Lower lobe of right lung (tissue), 2 donors: Measurements from ENCODE around the gene SLC28A1. TPM values are rescaled to one million over a fixed set of nuclear protein-coding genes. Genes with fewer than 3 reads are reported as not detected.

Source experiments
- ATAC-seq, 2 donors: fragments of 200-7000 bp; cut with Tn5 transposase; one replicate each; pipeline ENCODE4 v1.9.1; 2020 to 2022; ENCODE audit warnings: mild to moderate bottlenecking in 2 of 2, moderate library complexity in 2 of 2
- DNase-seq: peaks from one replicate; pipeline ENCODE4 v3.0.0-alpha.2; 2020
- H3K27ac ChIP-seq: fragments of 200-600 bp; one replicate; pipeline ENCODE4 v1.8.0; 2022
- H3K27me3 ChIP-seq: fragments of 200-600 bp; one replicate; pipeline ENCODE4 v1.8.0; 2022; ENCODE audit warnings: low read depth
- H3K36me3 ChIP-seq: fragments of 200-600 bp; one replicate; pipeline ENCODE4 v1.8.0; 2022; ENCODE audit warnings: mild to moderate bottlenecking
- H3K4me1 ChIP-seq: fragments of 200-600 bp; one replicate; pipeline ENCODE4 v1.8.0; 2022
- H3K4me3 ChIP-seq: fragments of 200-600 bp; one replicate; pipeline ENCODE4 v1.8.0; 2022; ENCODE audit warnings: mild to moderate bottlenecking
- H3K9me3 ChIP-seq: fragments of 200-600 bp; one replicate; pipeline ENCODE4 v1.8.0; 2022
- intact Hi-C: fragments of 100-400 bp; cut with DNase I; formaldehyde crosslinking; loops from one replicate; pipeline ENCODE4 v1.11.0; 2022
- total RNA-seq: library from RNA; stranded (reverse); fragmentation: NEBNext Ultra II Directional; extraction: Animal tissue kit (Norgen Biotek cat#: 25700); gene quantifications from one replicate; pipeline ENCODE4 v1.2.1, GENCODE V29; 2021
- TF ChIP-seq, protein P1 (sequence below): fragments of 200-600 bp; IDR thresholded peaks from one replicate; pipeline ENCODE4 v1.8.0; 2022; ENCODE audit warnings: antibody characterized with exemption, mild to moderate bottlenecking
- donor health status: DM: no; HTN: yes; CAD: no; lungs with severe emphysema.

SLC28A1 gene
- total RNA-seq, 1 donor from 2014 or later: not detected

DNA sequence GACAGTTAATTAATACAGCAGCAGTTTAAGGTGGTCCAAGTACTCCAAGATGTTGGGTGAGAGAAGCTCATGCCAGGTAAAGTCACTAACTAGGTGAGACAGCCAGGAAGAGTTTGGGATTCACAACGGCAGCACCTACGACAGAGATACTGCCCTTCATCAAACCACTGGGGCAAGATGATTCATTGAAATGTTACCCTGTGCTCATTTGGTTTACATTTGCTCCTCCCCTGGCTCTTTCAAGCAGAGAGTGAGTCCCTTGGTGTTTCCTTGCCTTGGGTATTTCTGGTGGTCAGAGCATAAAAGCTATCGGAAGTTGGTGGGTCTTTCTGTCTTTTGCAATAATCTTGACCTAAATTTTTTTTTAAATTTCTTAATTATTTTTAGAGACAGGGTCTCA, 77.2 kb downstream of the SLC28A1 start:
- Histone ChIP-seq H3K4me1 (no peaks in the 10 kb centered on the region), H3K9me3 (no peaks in the 10 kb centered on the region), H3K27me3 (no peaks in the 10 kb centered on the region), H3K36me3 (no peaks in the 10 kb centered on the region), H3K4me3 (no peak overlapping the region), H3K27ac (no peak overlapping the region)
- intact Hi-C loops: no loop called here
- ATAC-seq (no peak), DNase-seq (no peak)
- TF ChIP-seq, protein P1, sequence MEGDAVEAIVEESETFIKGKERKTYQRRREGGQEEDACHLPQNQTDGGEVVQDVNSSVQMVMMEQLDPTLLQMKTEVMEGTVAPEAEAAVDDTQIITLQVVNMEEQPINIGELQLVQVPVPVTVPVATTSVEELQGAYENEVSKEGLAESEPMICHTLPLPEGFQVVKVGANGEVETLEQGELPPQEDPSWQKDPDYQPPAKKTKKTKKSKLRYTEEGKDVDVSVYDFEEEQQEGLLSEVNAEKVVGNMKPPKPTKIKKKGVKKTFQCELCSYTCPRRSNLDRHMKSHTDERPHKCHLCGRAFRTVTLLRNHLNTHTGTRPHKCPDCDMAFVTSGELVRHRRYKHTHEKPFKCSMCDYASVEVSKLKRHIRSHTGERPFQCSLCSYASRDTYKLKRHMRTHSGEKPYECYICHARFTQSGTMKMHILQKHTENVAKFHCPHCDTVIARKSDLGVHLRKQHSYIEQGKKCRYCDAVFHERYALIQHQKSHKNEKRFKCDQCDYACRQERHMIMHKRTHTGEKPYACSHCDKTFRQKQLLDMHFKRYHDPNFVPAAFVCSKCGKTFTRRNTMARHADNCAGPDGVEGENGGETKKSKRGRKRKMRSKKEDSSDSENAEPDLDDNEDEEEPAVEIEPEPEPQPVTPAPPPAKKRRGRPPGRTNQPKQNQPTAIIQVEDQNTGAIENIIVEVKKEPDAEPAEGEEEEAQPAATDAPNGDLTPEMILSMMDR: no peak

- H3K9me3 ChIP-seq: no peaks in the 10 kb centered on the region
- H3K27ac ChIP-seq: no peak overlapping the region
- no peak for DNase-seq
- H3K4me1 ChIP-seq: no peaks in the 10 kb centered on the region
- intact Hi-C loops: no loop called here
- no peak overlapping the region for H3K4me3 ChIP-seq
- TF ChIP-seq, protein P1: no peak
- H3K36me3 ChIP-seq: no peaks in the 10 kb centered on the region
- ATAC-seq: peak in 1 of 2 donors; percentile 20
- no peaks in the 10 kb centered on the region for H3K27me3 ChIP-seq
Observed at GRCh38 chr15:84962955-84963354, 78.5 kb downstream of the SLC28A1 start.

DNA sequence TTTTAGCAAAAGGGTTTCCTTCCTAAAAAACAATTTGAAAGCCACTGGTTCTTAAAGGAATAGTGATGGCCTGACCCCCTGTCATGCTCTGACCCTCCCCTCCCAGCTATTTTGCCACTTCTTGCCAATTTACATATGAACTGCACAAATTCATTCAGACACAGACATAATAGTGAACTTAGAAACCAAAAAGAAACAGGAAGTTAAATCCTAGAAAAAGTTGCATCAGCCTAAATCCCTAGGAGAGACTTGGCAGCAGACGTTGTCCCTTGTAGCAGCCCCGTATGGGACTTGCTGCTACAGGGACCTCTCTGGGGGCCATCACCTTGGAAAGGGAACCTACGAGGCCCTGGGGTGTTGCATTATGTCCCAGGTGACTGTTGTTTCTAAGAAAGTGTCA, 82.9 kb downstream of the SLC28A1 start:
- H3K4me1 ChIP-seq: no peaks in the 10 kb centered on the region
- H3K27me3 ChIP-seq: no peaks in the 10 kb centered on the region
- DNase-seq (no peak), ATAC-seq (no peak)
- H3K4me3 ChIP-seq: no peak overlapping the region
- intact Hi-C loops: no loop called here
- H3K27ac ChIP-seq: no peak overlapping the region
- H3K36me3 ChIP-seq: no peaks in the 10 kb centered on the region
- TF ChIP-seq, protein P1: no peak
- no peaks in the 10 kb centered on the region for H3K9me3 ChIP-seq

DNA sequence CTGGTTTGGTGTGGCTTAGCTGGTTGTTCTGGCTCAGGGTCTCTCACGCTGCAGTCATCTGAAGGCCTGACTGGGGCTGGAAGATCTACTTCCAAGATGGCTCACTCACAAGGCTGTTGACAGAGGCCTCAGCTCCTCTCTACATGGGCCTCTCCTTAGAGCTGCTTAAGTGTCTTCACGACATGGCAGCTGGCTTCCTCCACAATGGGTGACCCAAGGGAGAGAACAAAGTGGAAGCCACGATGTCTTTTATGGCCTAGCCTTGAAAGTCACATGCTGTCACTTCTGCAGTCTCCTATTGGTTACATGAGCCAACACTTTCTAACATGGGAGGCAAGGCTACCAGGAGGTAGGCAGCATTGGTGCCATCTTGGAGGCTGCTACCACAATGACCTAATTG, 83.8 kb downstream of the SLC28A1 start:
- no peak for ATAC-seq
- intact Hi-C loops: no loop called here
- TF ChIP-seq, protein P1: no peak
- no peak overlapping the region for H3K27ac ChIP-seq
- no peaks in the 10 kb centered on the region for H3K36me3 ChIP-seq
- H3K27me3 ChIP-seq: no peaks in the 10 kb centered on the region
- DNase-seq: no peak
- no peaks in the 10 kb centered on the region for H3K9me3 ChIP-seq
- no peaks in the 10 kb centered on the region for H3K4me1 ChIP-seq
- no peak overlapping the region for H3K4me3 ChIP-seq

GRCh38 chr15:84969257-84969656, 84.8 kb downstream of the SLC28A1 start:
- ATAC-seq: no peak
- Histone ChIP-seq H3K4me3 (no peak overlapping the region), H3K36me3 (no peaks in the 10 kb centered on the region), H3K4me1 (no peaks in the 10 kb centered on the region), H3K27ac (no peak overlapping the region), H3K27me3 (no peaks in the 10 kb centered on the region), H3K9me3 (no peaks in the 10 kb centered on the region)
- DNase-seq: no peak
- TF ChIP-seq, protein P1: no peak
- intact Hi-C loops: no loop called here

- Histone ChIP-seq H3K9me3 (no peaks in the 10 kb centered on the region), H3K4me3 (no peak overlapping the region), H3K4me1 (no peaks in the 10 kb centered on the region), H3K27me3 (no peaks in the 10 kb centered on the region), H3K27ac (no peak overlapping the region), H3K36me3 (no peaks in the 10 kb centered on the region)
- no peak for DNase-seq
- ATAC-seq: no peak
- TF ChIP-seq, protein P1: no peak
- intact Hi-C loops: no loop called here
Observed at GRCh38 chr15:84970843-84971242, 86.4 kb downstream of the SLC28A1 start.
